T-cell (primary cell): Measurements from ENCODE around the gene CHRDL1. TPM values are rescaled to one million over a fixed set of nuclear protein-coding genes. Genes with fewer than 3 reads are reported as not detected.

Experiments used
- ATAC-seq, 4 experiments: fragments of 200-7000 bp in 3 of 4; fragments of 150-1000 bp in 1 of 4; cut with Tn5 transposase; replicated peaks in 1 of 4; 1 replicate in 3 of 4; 2 replicates in 1 of 4; pipeline ENCODE4 v1.10.0; 2021; ENCODE audit warnings: moderate library complexity in 3 of 4, mild to moderate bottlenecking in 2 of 4, moderate number of reproducible peaks in 1 of 4
- CTCF ChIA-PET, 2 donors: fragments of 300-600 bp; sonication (Branson Sonifier 250); formaldehyde crosslinking; loops; one replicate each; lab custom pipeline; 2022; ENCODE audit warnings: antibody characterized with exemption in 2 of 2; lab: Charles Lee
- POLR2A ChIA-PET, 2 donors: fragments of 300-600 bp; sonication (Branson Sonifier 250); formaldehyde crosslinking; loops; one replicate each; lab custom pipeline; 2022; ENCODE audit warnings: antibody characterized with exemption in 2 of 2; lab: Charles Lee
- DNase-seq, 35 experiments: peaks; one replicate each; pipeline versions ENCODE4 v3.0.0 to v3.0.0-alpha.2; 2013 to 2023
- H3K27ac ChIP-seq: one replicate; pipeline ENCODE4 v1.5.1; 2013; ENCODE audit warnings: low read length
- H3K27me3 ChIP-seq, 2 experiments: replicated peaks in 1 of 2; 1 replicate in 1 of 2; 2 replicates in 1 of 2; pipeline versions ENCODE4 v1.6.1 to v1.7.0; 2013; ENCODE audit warnings: low read length in 1 of 2, mixed read lengths in 1 of 2; ENCODE audit not compliant: control insufficient read depth in 2 of 2, insufficient read depth in 2 of 2; ENCODE audit errors: extremely low read depth in 1 of 2
- H3K36me3 ChIP-seq, 2 donors: 1 replicate in 1 of 2; 2 replicates in 1 of 2; pipeline versions ENCODE4 v1.6.1 to v1.7.0; 2013; ENCODE audit warnings: low read length in 1 of 2; ENCODE audit not compliant: control insufficient read depth in 2 of 2, insufficient read depth in 1 of 2; ENCODE audit errors: extremely low read depth in 1 of 2
- H3K4me1 ChIP-seq, 2 experiments: 1 replicate in 1 of 2; 2 replicates in 1 of 2; pipeline versions ENCODE4 v1.6.1 to v1.7.0; 2013; ENCODE audit warnings: low read length in 2 of 2, mixed read lengths in 1 of 2; ENCODE audit not compliant: insufficient read depth in 2 of 2, control insufficient read depth in 1 of 2; ENCODE audit errors: extremely low read depth in 1 of 2
- H3K4me3 ChIP-seq, 2 donors: 1 replicate in 1 of 2; 2 replicates in 1 of 2; pipeline versions ENCODE4 v1.5.1 to v1.7.0; 2013; ENCODE audit warnings: mild to moderate bottlenecking in 2 of 2, low read length in 1 of 2, moderate library complexity in 1 of 2; ENCODE audit not compliant: control insufficient read depth in 1 of 2; ENCODE audit errors: extremely low read depth in 1 of 2
- H3K9me3 ChIP-seq: 2 replicates; pipeline ENCODE4 v1.7.0; 2013
- H3K27ac Mint-ChIP-seq, 2 donors: one replicate each; pipeline ENCODE4 v1.8.0; 2020 to 2021; ENCODE audit warnings: mild to moderate bottlenecking in 2 of 2, mixed read lengths in 2 of 2
- H3K27me3 Mint-ChIP-seq, 2 donors: one replicate each; pipeline ENCODE4 v1.8.0; 2021 to 2022; ENCODE audit warnings: mixed read lengths in 2 of 2
- H3K36me3 Mint-ChIP-seq: one replicate; pipeline ENCODE4 v1.8.0; 2021; ENCODE audit warnings: mixed read lengths
- H3K4me1 Mint-ChIP-seq, 3 donors: one replicate each; pipeline ENCODE4 v1.8.0; 2020 to 2022; ENCODE audit warnings: mixed read lengths in 3 of 3, mild to moderate bottlenecking in 1 of 3
- H3K4me3 Mint-ChIP-seq, 3 donors: one replicate each; pipeline ENCODE4 v1.8.0; 2020 to 2022; ENCODE audit warnings: mild to moderate bottlenecking in 3 of 3, mixed read lengths in 3 of 3, moderate library complexity in 3 of 3
- H3K9me3 Mint-ChIP-seq, 3 donors: one replicate each; pipeline ENCODE4 v1.8.0; 2020 to 2022; ENCODE audit warnings: mixed read lengths in 3 of 3
- WGBS: methylation state at CpG from one replicate; pipeline ENCODE4 v1.1.5; 2013; ENCODE audit warnings: missing lambda C conversion rate; ENCODE audit not compliant: insufficient coverage; 5-methylcytosine and 5-hydroxymethylcytosine counted together
- total RNA-seq, 35 experiments: library from RNA in 6 of 35; stranded (reverse) in 6 of 35; fragments of 120-200 nt in 1 of 35; gene quantifications; one replicate each; pipeline versions ENCODE4 v1.2.1 to v1.2.4 and lab custom pipeline; 2013 to 2026

The CHRDL1 gene
- total RNA-seq, 5 donors from 2014 or later (not counting 1 experiment from before 2014, with no cell fraction given) = 0.09 TPM; not detected in 4

DNA sequence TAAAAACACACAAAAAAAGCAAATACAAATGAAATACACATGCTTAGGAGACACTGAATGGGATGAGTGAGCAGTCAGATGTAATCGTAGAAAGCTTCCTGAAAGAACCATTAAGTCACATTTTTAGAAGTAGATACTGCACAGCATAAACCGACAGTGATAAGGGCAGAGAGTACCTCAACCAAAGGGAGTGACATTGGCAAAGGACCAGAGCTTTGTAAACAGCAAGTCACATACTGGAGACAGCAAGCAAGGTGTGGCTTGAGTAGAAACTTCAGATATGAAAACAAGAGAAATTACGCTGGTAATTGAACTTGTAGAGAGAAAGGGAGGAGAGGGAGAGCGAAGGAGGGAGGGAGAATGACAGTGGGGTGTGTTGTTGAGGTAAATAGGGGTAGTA lies 92.0 kb downstream of the CHRDL1 start:
- Mint-ChIP-seq H3K4me3 (no peak overlapping the region), H3K9me3 (peaks cover 0 to 2% (median 0%) of the 10 kb centered on the region in 3 donors), H3K36me3 (no peaks in the 10 kb centered on the region), H3K4me1 (no peaks in the 10 kb centered on the region), H3K27ac (no peak overlapping the region), H3K27me3 (peaks cover 0 to 17% of the 10 kb centered on the region in 2 donors)
- H3K36me3 ChIP-seq = no peaks in the 10 kb centered on the region
- H3K9me3 ChIP-seq = no peaks in the 10 kb centered on the region
- ChIA-PET CTCF (no interaction called here), POLR2A (no interaction called here)
- 80% methylated on average over 1 of the region's 4 CpGs for WGBS
- H3K27ac ChIP-seq = no peak overlapping the region
- DNase-seq (no peak), ATAC-seq (no peak)
- H3K4me3 ChIP-seq = no peak overlapping the region
- no peaks in the 10 kb centered on the region for H3K4me1 ChIP-seq
- H3K27me3 ChIP-seq = no peaks in the 10 kb centered on the region

DNA sequence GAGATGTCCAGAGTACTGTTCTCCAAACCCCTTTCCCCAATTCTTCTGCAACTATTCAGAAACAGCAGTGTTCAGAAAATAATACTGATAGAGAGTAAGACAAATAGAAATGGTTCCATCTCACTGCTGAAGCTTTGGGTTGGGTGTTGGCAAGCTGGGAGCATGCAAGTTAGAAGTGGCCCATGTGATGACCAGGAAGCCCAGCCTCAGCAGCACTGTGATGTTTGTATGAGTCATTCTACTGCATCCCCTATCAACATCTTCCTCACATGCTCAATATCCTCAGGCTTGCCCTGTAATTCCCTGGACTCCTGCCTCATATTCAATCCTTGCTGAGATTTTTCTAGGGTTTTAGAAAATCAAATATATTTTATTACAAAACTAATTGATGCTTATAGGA lies 96.5 kb downstream of the CHRDL1 start:
- no peak overlapping the region for H3K27ac Mint-ChIP-seq
- ATAC-seq = no peak
- H3K36me3 Mint-ChIP-seq = no peaks in the 10 kb centered on the region
- Histone ChIP-seq H3K36me3 (no peaks in the 10 kb centered on the region), H3K9me3 (no peaks in the 10 kb centered on the region), H3K4me3 (no peak overlapping the region), H3K27ac (no peak overlapping the region), H3K4me1 (no peaks in the 10 kb centered on the region), H3K27me3 (no peaks in the 10 kb centered on the region)
- H3K4me3 Mint-ChIP-seq = no peak overlapping the region
- no peak for DNase-seq
- no peaks in the 10 kb centered on the region for H3K9me3 Mint-ChIP-seq
- H3K27me3 Mint-ChIP-seq = peaks cover 0 to 13% of the 10 kb centered on the region in 2 donors
- CTCF ChIA-PET = no interaction called here
- POLR2A ChIA-PET = interaction anchor here in 1 of 2 donors (0.7 kb wide), 1 partner anchor 12 kb away, joined by 4 read pairs; no protein-coding TSS in a partner anchor
- no peaks in the 10 kb centered on the region for H3K4me1 Mint-ChIP-seq

DNA sequence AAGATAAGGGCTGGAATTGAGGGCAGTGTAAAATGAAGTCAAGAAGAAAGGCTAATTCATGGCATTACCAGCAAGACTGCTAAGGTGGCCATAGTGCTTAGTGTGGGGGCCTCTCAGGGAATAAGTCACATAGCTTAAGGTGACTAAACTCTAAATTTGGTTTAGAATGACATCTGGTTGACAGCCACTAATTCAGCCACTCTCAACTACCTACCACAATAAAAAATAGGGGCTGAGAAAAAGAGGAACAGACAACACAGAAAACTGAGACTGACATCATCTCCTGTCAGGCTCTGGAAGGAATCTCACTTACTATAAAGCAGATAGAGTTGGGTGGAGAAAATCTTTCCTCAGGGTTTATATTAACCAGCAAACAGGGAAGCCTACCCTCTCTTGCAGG lies 96.9 kb downstream of the CHRDL1 start:
- ChIA-PET CTCF (no interaction called here), POLR2A (no interaction called here)
- Mint-ChIP-seq H3K36me3 (no peaks in the 10 kb centered on the region), H3K9me3 (no peaks in the 10 kb centered on the region), H3K4me1 (no peaks in the 10 kb centered on the region), H3K27me3 (peaks cover 0 to 12% of the 10 kb centered on the region in 2 donors), H3K4me3 (no peak overlapping the region), H3K27ac (no peak overlapping the region)
- no peak overlapping the region for H3K27ac ChIP-seq
- ATAC-seq = no peak
- DNase-seq = no peak
- H3K27me3 ChIP-seq = no peaks in the 10 kb centered on the region
- no peaks in the 10 kb centered on the region for H3K36me3 ChIP-seq
- no peaks in the 10 kb centered on the region for H3K9me3 ChIP-seq
- H3K4me1 ChIP-seq = no peaks in the 10 kb centered on the region
- no peak overlapping the region for H3K4me3 ChIP-seq

DNA sequence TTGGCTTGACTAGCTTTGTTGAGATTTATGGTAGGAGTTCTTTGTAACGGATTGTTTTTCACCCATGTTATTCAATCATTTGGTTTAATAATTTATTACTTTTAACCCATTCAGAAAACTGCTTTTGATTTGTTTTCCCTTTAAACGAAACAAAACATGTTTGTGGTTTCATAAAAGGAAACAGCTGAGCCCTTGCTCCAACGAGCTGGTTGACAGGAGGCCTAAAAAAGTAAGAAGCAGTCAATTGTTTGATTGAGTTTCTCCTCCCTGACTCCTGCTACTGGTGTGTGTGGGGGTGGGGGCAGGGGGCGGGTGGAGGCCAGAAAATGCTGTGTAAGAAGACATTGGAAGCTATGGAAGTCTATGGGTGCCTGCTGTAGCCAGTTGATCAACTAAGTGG lies 102.8 kb downstream of the CHRDL1 start:
- no peaks in the 10 kb centered on the region for H3K27me3 ChIP-seq
- no peak overlapping the region for H3K4me3 Mint-ChIP-seq
- H3K4me3 ChIP-seq = no peak overlapping the region
- WGBS = no CpG with 5 or more reads among the region's 4 CpGs
- no peaks in the 10 kb centered on the region for H3K36me3 Mint-ChIP-seq
- H3K9me3 Mint-ChIP-seq = no peaks in the 10 kb centered on the region
- DNase-seq = no peak
- H3K27me3 Mint-ChIP-seq = peaks cover 0 to 7% of the 10 kb centered on the region in 2 donors
- ChIA-PET CTCF (interaction anchor here in 1 of 2 donors (0.8 kb wide), 1 partner anchor 11 kb away, joined by 3 read pairs; no protein-coding TSS in a partner anchor), POLR2A (no interaction called here)
- no peaks in the 10 kb centered on the region for H3K9me3 ChIP-seq
- H3K4me1 ChIP-seq = no peaks in the 10 kb centered on the region
- H3K36me3 ChIP-seq = no peaks in the 10 kb centered on the region
- no peak for ATAC-seq
- peaks cover 0 to 5% (median 0%) of the 10 kb centered on the region in 3 donors for H3K4me1 Mint-ChIP-seq
- no peak overlapping the region for H3K27ac ChIP-seq
- H3K27ac Mint-ChIP-seq = no peak overlapping the region

DNA sequence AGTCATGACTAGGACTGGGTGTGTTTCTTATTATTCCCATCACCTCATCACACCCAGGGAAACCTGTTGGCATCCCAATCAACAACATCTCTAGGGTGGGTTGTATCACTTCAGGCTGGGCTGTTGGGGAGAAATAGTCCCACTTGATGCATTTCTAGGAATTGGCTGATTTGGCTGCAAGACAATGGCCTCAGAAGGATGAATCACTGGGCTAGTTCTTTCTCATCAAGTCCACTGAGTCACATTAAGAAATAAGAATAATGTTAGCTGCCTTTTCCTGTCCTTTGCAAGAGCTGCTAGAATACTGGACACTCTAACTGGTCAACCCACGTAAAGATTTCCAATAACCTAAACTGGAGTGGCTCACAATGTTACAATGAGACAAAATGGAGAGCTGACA lies 104.2 kb downstream of the CHRDL1 start:
- Histone ChIP-seq H3K27ac (no peak overlapping the region), H3K36me3 (no peaks in the 10 kb centered on the region), H3K27me3 (no peaks in the 10 kb centered on the region), H3K4me3 (no peak overlapping the region), H3K4me1 (no peaks in the 10 kb centered on the region), H3K9me3 (no peaks in the 10 kb centered on the region)
- peaks cover 0 to 5% (median 0%) of the 10 kb centered on the region in 3 donors for H3K4me1 Mint-ChIP-seq
- ChIA-PET POLR2A (no interaction called here), CTCF (no interaction called here)
- H3K9me3 Mint-ChIP-seq = no peaks in the 10 kb centered on the region
- peaks cover 0 to 7% of the 10 kb centered on the region in 2 donors for H3K27me3 Mint-ChIP-seq
- H3K36me3 Mint-ChIP-seq = no peaks in the 10 kb centered on the region
- DNase-seq (no peak), ATAC-seq (no peak)
- no peak overlapping the region for H3K27ac Mint-ChIP-seq
- WGBS = no CpG with 5 or more reads among the region's 1 CpG
- no peak overlapping the region for H3K4me3 Mint-ChIP-seq

DNA sequence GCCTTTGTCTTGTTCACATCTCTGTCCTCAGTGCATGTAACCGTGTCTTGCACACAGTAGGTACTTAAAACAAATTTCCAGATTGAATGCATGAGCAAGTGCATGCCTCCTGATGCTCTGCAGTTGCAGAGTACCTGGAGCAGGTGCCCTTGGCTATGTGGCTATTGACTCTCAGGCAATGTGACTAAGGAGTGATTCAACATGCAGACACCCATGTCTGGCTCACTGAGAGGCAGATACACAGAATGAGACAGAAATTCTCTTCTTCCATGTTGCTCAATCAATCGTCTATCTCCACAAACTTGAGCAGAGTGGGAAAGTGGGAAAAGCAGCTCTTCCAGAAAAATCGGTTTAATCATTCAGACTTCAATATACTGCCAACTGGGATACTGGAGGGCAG lies 111.0 kb downstream of the CHRDL1 start:
- POLR2A ChIA-PET = no interaction called here
- no peaks in the 10 kb centered on the region for H3K9me3 Mint-ChIP-seq
- H3K4me1 Mint-ChIP-seq = no peaks in the 10 kb centered on the region
- no peak for ATAC-seq
- Histone ChIP-seq H3K36me3 (no peaks in the 10 kb centered on the region), H3K9me3 (no peaks in the 10 kb centered on the region), H3K27me3 (no peaks in the 10 kb centered on the region), H3K4me3 (no peak overlapping the region), H3K4me1 (no peaks in the 10 kb centered on the region), H3K27ac (no peak overlapping the region)
- H3K27me3 Mint-ChIP-seq = no peaks in the 10 kb centered on the region
- no peak overlapping the region for H3K4me3 Mint-ChIP-seq
- DNase-seq = no peak
- WGBS = 57% methylated on average over 1 of the region's 3 CpGs
- no peaks in the 10 kb centered on the region for H3K36me3 Mint-ChIP-seq
- CTCF ChIA-PET = no interaction called here
- no peak overlapping the region for H3K27ac Mint-ChIP-seq

DNA sequence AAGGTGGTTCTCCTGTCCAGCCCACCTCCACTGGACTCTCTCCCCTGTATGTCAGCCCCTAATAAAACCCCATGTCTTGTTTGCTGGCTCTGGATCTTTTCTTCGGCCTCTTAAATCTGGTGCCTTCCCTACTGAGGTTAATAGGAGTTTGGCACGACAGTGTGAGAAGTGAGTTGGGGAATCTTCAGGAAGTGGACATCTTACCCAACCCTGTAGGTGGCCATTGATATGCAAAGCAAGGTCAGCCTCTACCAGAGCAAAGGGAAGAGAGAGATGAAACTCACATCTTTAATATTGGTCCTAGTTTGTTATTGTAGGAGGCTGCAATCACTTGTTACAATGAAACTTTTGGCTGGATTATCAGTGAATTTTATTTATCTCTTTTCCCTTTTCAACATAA lies 111.7 kb downstream of the CHRDL1 start:
- POLR2A ChIA-PET = no interaction called here
- no peaks in the 10 kb centered on the region for H3K36me3 Mint-ChIP-seq
- no peak for DNase-seq
- Histone ChIP-seq H3K36me3 (no peaks in the 10 kb centered on the region), H3K27me3 (no peaks in the 10 kb centered on the region), H3K9me3 (no peaks in the 10 kb centered on the region), H3K4me3 (no peak overlapping the region), H3K4me1 (no peaks in the 10 kb centered on the region), H3K27ac (no peak overlapping the region)
- no peaks in the 10 kb centered on the region for H3K27me3 Mint-ChIP-seq
- H3K4me1 Mint-ChIP-seq = no peaks in the 10 kb centered on the region
- no CpG with 5 or more reads among the region's 2 CpGs for WGBS
- CTCF ChIA-PET = no interaction called here
- no peak overlapping the region for H3K27ac Mint-ChIP-seq
- H3K9me3 Mint-ChIP-seq = no peaks in the 10 kb centered on the region
- H3K4me3 Mint-ChIP-seq = no peak overlapping the region
- ATAC-seq = no peak
